ENCODE results near the gene CAMK1. TPM values are rescaled to one million over a fixed set of nuclear protein-coding genes. Genes with fewer than 3 reads are reported as not detected.
A peak's percentile ranks its signal among the peaks of the same experiment; 100 is the strongest.

CAMK1 gene
- total and polyA plus RNA-seq, 9 of the 15 experiments (the other 6 are each of a cell fraction or from before 2014, with no cell fraction given), result 0.23 to 10.7 (median 6.0) TPM

DNA sequence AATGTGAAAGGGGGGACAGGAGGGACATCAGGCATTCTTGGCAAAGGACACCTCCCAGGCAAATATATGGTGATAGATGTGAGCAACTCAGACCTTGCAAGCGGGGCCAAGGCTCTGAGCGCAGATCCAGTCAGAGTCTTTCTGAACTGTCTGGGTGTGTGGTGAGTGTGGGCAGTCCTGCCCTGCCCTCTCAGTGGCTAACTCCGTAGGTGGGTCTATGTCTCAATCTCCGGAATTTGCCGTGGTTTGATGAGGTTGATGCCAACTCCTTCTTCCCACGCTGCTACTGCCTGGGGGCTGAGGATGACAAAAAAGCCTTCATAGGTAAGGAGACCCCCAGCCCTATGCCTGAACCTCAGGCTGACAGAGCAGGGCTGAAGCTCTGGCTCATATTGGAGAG, 47.7 kb upstream of the CAMK1 start:
- no peaks in the 10 kb centered on the region for H3K27me3 ChIP-seq (ENCODE audit: control insufficient read depth in 2 of 2, insufficient read depth in 2 of 2, low read length in 2 of 2)
- TF ChIP-seq TAF9B (IDR thresholded peaks at IDR 0.05; ENCODE audit: partially characterized antibody) (no peak), ETV1 (tag; conservative IDR thresholded peaks at IDR 0.05; ENCODE audit: low read depth) (no peak), ZBTB2 (IDR thresholded peaks at IDR 0.05) (no peak), SMARCE1 (IDR thresholded peaks at IDR 0.05) (no peak), PREB (CRISPR knock-in tag; IDR thresholded peaks at IDR 0.05) (no peak), POLR2AphosphoS5 (IDR thresholded peaks at IDR 0.05; ENCODE audit: control insufficient read depth, insufficient read depth, low read depth, low read length) (peak; percentile 19; the same call in 1 of the 2 replicates), POLR2B (IDR thresholded peaks at IDR 0.05; ENCODE audit: low read depth, partially characterized antibody) (no peak)
- TF ChIP-seq, protein P1, sequence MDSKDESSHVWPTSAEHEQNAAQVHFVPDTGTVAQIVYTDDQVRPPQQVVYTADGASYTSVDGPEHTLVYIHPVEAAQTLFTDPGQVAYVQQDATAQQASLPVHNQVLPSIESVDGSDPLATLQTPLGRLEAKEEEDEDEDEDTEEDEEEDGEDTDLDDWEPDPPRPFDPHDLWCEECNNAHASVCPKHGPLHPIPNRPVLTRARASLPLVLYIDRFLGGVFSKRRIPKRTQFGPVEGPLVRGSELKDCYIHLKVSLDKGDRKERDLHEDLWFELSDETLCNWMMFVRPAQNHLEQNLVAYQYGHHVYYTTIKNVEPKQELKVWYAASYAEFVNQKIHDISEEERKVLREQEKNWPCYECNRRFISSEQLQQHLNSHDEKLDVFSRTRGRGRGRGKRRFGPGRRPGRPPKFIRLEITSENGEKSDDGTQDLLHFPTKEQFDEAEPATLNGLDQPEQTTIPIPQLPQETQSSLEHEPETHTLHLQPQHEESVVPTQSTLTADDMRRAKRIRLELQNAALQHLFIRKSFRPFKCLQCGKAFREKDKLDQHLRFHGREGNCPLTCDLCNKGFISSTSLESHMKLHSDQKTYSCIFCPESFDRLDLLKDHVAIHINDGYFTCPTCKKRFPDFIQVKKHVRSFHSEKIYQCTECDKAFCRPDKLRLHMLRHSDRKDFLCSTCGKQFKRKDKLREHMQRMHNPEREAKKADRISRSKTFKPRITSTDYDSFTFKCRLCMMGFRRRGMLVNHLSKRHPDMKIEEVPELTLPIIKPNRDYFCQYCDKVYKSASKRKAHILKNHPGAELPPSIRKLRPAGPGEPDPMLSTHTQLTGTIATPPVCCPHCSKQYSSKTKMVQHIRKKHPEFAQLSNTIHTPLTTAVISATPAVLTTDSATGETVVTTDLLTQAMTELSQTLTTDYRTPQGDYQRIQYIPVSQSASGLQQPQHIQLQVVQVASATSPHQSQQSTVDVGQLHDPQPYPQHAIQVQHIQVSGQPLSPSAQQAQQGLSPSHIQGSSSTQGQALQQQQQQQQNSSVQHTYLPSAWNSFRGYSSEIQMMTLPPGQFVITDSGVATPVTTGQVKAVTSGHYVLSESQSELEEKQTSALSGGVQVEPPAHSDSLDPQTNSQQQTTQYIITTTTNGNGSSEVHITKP (IDR thresholded peaks at IDR 0.05; ENCODE audit: partially characterized antibody), result no peak
- TF ChIP-seq, protein P2, sequence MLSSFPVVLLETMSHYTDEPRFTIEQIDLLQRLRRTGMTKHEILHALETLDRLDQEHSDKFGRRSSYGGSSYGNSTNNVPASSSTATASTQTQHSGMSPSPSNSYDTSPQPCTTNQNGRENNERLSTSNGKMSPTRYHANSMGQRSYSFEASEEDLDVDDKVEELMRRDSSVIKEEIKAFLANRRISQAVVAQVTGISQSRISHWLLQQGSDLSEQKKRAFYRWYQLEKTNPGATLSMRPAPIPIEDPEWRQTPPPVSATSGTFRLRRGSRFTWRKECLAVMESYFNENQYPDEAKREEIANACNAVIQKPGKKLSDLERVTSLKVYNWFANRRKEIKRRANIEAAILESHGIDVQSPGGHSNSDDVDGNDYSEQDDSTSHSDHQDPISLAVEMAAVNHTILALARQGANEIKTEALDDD (IDR thresholded peaks at IDR 0.05), result no peak
- BruUV-seq (replicated peaks), result no TSS peak
- in situ Hi-C loops (cut with MboI) (no loop called here), intact Hi-C loops (cut with micrococcal nuclease) (no loop called here)
- no peak overlapping the region for H3K9ac ChIP-seq (ENCODE audit: insufficient read depth in 1 of 2, low read depth in 2 of 2, low read length in 2 of 2)
- DNase-seq (ENCODE audit: extremely low read depth in 1 of 4, low spot score in 3 of 4) (no peak), FAIRE-seq (no peak), ATAC-seq (no peak)
- H2AFZ ChIP-seq (ENCODE audit: low read depth, low read length), result no peak overlapping the region
- 86% methylated on average over 6 of the region's 6 CpGs for WGBS (ENCODE audit: insufficient coverage, low coverage, missing lambda C conversion rate)
- peaks cover 55% of the 10 kb centered on the region for H3K36me3 ChIP-seq (ENCODE audit: control insufficient read depth, insufficient read depth, low read length)
- H3K9me1 ChIP-seq (ENCODE audit: control insufficient read depth, insufficient read depth, low read length), result peaks cover 3% of the 10 kb centered on the region
- H3K4me2 ChIP-seq (ENCODE audit: insufficient read depth, low read length), result no peak overlapping the region
- POLR2A ChIA-PET, result interaction anchor here (1.1 to 1.7 kb wide), 3 partner anchors 10 to 160 kb away, joined by 3 to 4 read pairs (median 4); no protein-coding TSS in a partner anchor
- no peaks in the 10 kb centered on the region for H3K4me1 ChIP-seq (replicated peaks in 1 of 2; ENCODE audit: control insufficient read depth in 2 of 2, insufficient read depth in 2 of 2, low read length in 2 of 2)
- CTCF ChIA-PET (ENCODE audit: low intra/inter-chr PET ratio), result no interaction called here
- H3K27ac ChIP-seq (ENCODE audit: extremely low read depth, low read depth, low read length), result no peak overlapping the region
- no peak overlapping the region for H3K4me3 ChIP-seq
- H3K9me3 ChIP-seq (replicated peaks; ENCODE audit: control insufficient read depth, insufficient read depth, low read depth, low read length), result no peaks in the 10 kb centered on the region
- H4K20me1 ChIP-seq (replicated peaks; ENCODE audit: control insufficient read depth, insufficient read depth, low read length), result no peaks in the 10 kb centered on the region; the same call in 1 of the 2 replicates
- no peaks in the 10 kb centered on the region for H3K79me2 ChIP-seq (ENCODE audit: control insufficient read depth, insufficient read depth, low read length)
